Glutamatergic neuron (in vitro differentiated cells): Measurements from ENCODE around the gene APEH. TPM values are rescaled to one million over a fixed set of nuclear protein-coding genes. Genes with fewer than 3 reads are reported as not detected.
A peak's percentile ranks its signal among the peaks of the same experiment; 100 is the strongest.

ENCODE experiments used
- DNase-seq: peaks from one replicate; pipeline ENCODE4 v3.0.0; 2022
- H3K27ac Mint-ChIP-seq: one replicate; pipeline ENCODE4 v1.8.0; 2020; ENCODE audit warnings: mild to moderate bottlenecking, mixed read lengths, inconsistent platforms; ENCODE audit not compliant: unreplicated experiment
- H3K27me3 Mint-ChIP-seq: one replicate; pipeline ENCODE4 v1.8.0; 2020; ENCODE audit warnings: mild to moderate bottlenecking, moderate library complexity, mixed read lengths, inconsistent platforms; ENCODE audit not compliant: unreplicated experiment
- H3K36me3 Mint-ChIP-seq: one replicate; pipeline ENCODE4 v1.8.0; 2020; ENCODE audit warnings: mild to moderate bottlenecking, mixed read lengths, inconsistent platforms; ENCODE audit not compliant: unreplicated experiment
- H3K4me1 Mint-ChIP-seq: one replicate; pipeline ENCODE4 v1.8.0; 2020; ENCODE audit warnings: mild to moderate bottlenecking, low read depth, mixed read lengths, inconsistent platforms; ENCODE audit not compliant: unreplicated experiment
- H3K4me3 Mint-ChIP-seq: one replicate; pipeline ENCODE4 v1.8.0; 2020; ENCODE audit warnings: mild to moderate bottlenecking, mixed read lengths, inconsistent platforms; ENCODE audit not compliant: unreplicated experiment
- H3K9me3 Mint-ChIP-seq: one replicate; pipeline ENCODE4 v1.8.0; 2020; ENCODE audit warnings: mild to moderate bottlenecking, moderate library complexity, mixed read lengths, inconsistent platforms; ENCODE audit not compliant: unreplicated experiment
- CTCF ChIP-seq: fragments of 200-600 bp; sonication (generic); IDR thresholded peaks from one replicate; pipeline ENCODE4 v1.5.0; 2021; ENCODE audit not compliant: partially characterized antibody, unreplicated experiment
- total RNA-seq: library from RNA; stranded (reverse); fragmentation: NEBNext Ultra II Directional; extraction: Animal tissue kit (Norgen Biotek cat#: 25700); gene quantifications from one replicate; pipeline ENCODE4 v1.2.1, GENCODE V29; 2021; ENCODE audit not compliant: unreplicated experiment

The APEH gene
- total RNA-seq, 1 donor from 2014 or later: 119 TPM

GRCh38 chr3:49653621-49654020 lies 20.5 kb upstream of the APEH start:
- DNase-seq: no peak
- Mint-ChIP-seq H3K9me3 (peaks cover 9% of the 10 kb centered on the region), H3K4me1 (peaks cover 8% of the 10 kb centered on the region), H3K36me3 (no peaks in the 10 kb centered on the region), H3K27me3 (peaks cover 13% of the 10 kb centered on the region), H3K4me3 (no peak overlapping the region), H3K27ac (no peak overlapping the region)
- no peak for TF ChIP-seq CTCF

GRCh38 chr3:49654176-49654825 lies 19.9 kb upstream of the APEH start:
- Mint-ChIP-seq H3K27me3 (peaks cover 19% of the 10 kb centered on the region), H3K4me1 (peaks cover 9% of the 10 kb centered on the region), H3K36me3 (no peaks in the 10 kb centered on the region), H3K27ac (no peak overlapping the region), H3K9me3 (peaks cover 15% of the 10 kb centered on the region), H3K4me3 (no peak overlapping the region)
- DNase-seq: no peak
- no peak for TF ChIP-seq CTCF

GRCh38 chr3:49654955-49655556 lies 19.1 kb upstream of the APEH start:
- H3K36me3 Mint-ChIP-seq: no peaks in the 10 kb centered on the region
- H3K9me3 Mint-ChIP-seq: peaks cover 19% of the 10 kb centered on the region
- no peak overlapping the region for H3K4me3 Mint-ChIP-seq
- no peak overlapping the region for H3K27ac Mint-ChIP-seq
- no peak for DNase-seq
- peaks cover 21% of the 10 kb centered on the region for H3K27me3 Mint-ChIP-seq
- TF ChIP-seq CTCF: no peak
- H3K4me1 Mint-ChIP-seq: peaks cover 9% of the 10 kb centered on the region

GRCh38 chr3:49655731-49656285 lies 18.3 kb upstream of the APEH start:
- Mint-ChIP-seq H3K27me3 (peaks cover 21% of the 10 kb centered on the region), H3K27ac (no peak overlapping the region), H3K4me3 (no peak overlapping the region), H3K4me1 (peaks cover 9% of the 10 kb centered on the region), H3K9me3 (peaks cover 16% of the 10 kb centered on the region), H3K36me3 (no peaks in the 10 kb centered on the region)
- no peak for DNase-seq
- TF ChIP-seq CTCF: no peak

- no peak for TF ChIP-seq CTCF
- peaks cover 21% of the 10 kb centered on the region for H3K27me3 Mint-ChIP-seq
- peaks cover 9% of the 10 kb centered on the region for H3K4me1 Mint-ChIP-seq
- H3K9me3 Mint-ChIP-seq: peaks cover 16% of the 10 kb centered on the region
- no peak overlapping the region for H3K4me3 Mint-ChIP-seq
- H3K27ac Mint-ChIP-seq: no peak overlapping the region
- DNase-seq: peak; percentile 31
- no peaks in the 10 kb centered on the region for H3K36me3 Mint-ChIP-seq
These were observed 17.5 kb upstream of the APEH start for GRCh38 chr3:49656541-49657112.
